Retinal pigment epithelial cell (primary cell): ENCODE results near the gene SGCE.

ENCODE experiments used
- DNase-seq: peaks from one replicate; pipeline ENCODE4 v3.0.0-alpha.2; 2010; ENCODE audit warnings: low read depth
- H3K4me3 ChIP-seq: 2 replicates; pipeline ENCODE4 v1.5.1; 2011; ENCODE audit warnings: mild to moderate bottlenecking, low read length, control low read depth, moderate library complexity
- CTCF ChIP-seq: conservative IDR thresholded peaks from 2 replicates; pipeline ENCODE4 v1.5.1; 2011; ENCODE audit warnings: low read depth, low read length, control low read depth, inconsistent platforms

SGCE gene

GRCh38 chr7:94605031-94605430 lies 50.9 kb downstream of the SGCE start:
- TF ChIP-seq CTCF: no peak
- DNase-seq: no peak
- H3K4me3 ChIP-seq: no peak overlapping the region

DNA sequence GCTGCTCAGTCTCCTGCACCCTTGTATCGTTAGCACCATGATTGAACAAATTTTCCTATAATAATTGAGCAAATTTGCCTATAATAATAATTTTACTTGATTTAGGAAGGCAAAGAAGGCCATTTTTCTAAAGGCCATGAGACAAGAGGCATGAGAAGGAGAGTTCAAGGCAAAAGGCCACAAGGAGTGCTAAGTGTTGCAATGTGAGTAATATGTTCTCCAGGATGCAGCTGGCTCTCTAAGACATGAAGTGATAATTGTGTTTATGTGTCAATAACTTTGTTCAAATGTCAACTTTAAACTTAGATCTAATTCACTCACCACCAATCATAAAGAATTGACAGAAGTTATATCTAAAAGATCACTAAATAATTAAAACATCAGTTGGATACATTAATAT lies 53.8 kb downstream of the SGCE start:
- TF ChIP-seq CTCF: no peak
- no peak for DNase-seq
- H3K4me3 ChIP-seq: no peak overlapping the region

DNA sequence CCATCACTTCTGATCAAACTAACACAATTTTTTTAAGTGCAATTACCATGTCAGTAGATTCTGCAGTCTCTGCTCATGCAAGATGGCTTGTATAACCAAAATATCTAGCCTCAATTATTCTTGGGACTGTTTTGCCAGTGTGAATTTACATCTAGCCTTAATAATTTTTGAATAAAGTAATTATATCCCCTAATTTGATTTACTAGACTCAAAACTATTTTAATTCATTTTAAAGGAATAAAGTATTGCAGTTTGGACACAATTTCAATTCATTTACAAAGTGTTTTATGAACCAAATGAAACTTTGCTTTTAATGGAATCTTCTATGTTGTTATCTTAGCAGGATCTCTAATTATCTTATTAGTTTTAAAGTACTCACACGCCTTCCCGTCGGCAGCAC lies 55.7 kb downstream of the SGCE start:
- no peak overlapping the region for H3K4me3 ChIP-seq
- TF ChIP-seq CTCF: no peak
- DNase-seq: no peak

DNA sequence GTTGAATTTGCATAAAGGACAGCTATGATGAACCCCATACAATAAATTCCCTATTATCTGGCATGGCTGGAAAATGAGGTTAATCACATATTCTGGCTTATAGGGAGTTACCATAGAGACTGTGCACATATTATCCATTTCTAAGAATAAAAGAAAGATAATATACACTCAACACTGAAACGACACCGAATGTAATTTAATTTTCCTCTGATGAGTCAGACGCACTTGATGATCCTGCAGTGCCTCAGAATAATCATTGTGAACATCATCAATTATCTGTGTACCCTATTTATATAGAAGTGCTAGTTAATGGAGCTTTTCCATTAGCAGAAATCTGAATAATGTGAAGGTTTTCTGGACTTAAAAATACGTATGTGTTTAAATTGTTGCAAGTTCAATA lies 60.2 kb downstream of the SGCE start:
- H3K4me3 ChIP-seq: no peak overlapping the region
- no peak for DNase-seq
- no peak for TF ChIP-seq CTCF

- TF ChIP-seq CTCF: no peak
- no peak for DNase-seq
- H3K4me3 ChIP-seq: no peak overlapping the region
Observed at GRCh38 chr7:94594882-94595281, 61.1 kb downstream of the SGCE start.

- DNase-seq: no peak
- no peak overlapping the region for H3K4me3 ChIP-seq
- TF ChIP-seq CTCF: no peak
Observed at GRCh38 chr7:94591176-94591575, 64.8 kb downstream of the SGCE start.

GRCh38 chr7:94590526-94591162 lies 65.3 kb downstream of the SGCE start:
- no peak for TF ChIP-seq CTCF
- DNase-seq: no peak
- H3K4me3 ChIP-seq: no peak overlapping the region
